ENCODE results near the gene TTI1.

The TTI1 gene

GRCh38 chr20:37958856-37959520 lies 74.3 kb downstream of the TTI1 start:
- DNase-seq, result no peak

DNA sequence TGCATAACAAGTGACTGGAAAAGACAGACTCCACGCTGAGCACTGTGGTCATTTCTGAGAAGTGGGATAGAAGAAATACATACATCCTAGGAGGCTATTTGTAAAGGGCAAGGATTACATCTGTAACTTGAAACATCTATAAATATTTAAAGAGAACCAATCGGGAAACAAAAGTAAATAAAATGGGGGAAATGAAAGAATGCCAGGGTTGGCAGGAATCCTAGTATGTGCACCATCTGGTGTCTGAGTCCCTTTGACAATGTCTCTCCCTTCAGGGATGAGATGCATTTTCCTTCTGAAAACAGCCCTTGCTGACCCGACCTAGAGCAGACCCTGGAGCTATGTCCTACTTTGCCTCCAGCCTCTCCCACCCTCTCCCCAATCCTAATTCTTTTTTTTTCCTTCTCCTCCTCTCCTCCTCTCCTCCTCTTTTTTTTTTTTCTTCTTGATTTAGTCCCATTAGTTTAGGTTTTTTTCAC lies 77.1 kb downstream of the TTI1 start:
- peak; percentile 55 for DNase-seq

GRCh38 chr20:37955511-37955910 lies 77.7 kb downstream of the TTI1 start:
- DNase-seq, result no peak

DNA sequence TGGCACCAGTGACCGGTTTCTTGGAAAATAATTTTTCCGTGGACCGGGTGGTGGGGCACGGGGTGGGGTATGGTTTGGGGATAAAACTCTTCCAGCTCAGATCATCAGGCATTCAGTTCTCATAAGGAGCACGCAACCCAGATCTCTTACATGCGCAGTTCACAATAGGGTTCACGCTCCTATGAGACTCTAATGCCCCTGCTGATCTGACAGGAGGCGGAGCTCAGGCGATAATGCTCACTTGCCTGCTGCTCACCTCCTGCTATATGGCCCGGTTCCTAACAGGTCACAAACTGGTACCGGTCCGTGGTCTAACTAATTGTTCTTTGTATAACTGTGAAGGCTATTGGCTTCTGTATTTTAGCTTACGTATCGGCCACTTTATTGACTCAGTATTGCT lies 78.6 kb downstream of the TTI1 start:
- DNase-seq, result no peak

GRCh38 chr20:37954190-37954589 lies 79.1 kb downstream of the TTI1 start:
- no peak for DNase-seq

GRCh38 chr20:37948956-37949355 lies 84.3 kb downstream of the TTI1 start:
- DNase-seq, result no peak

GRCh38 chr20:37947943-37948342 lies 85.3 kb downstream of the TTI1 start:
- no peak for DNase-seq

- DNase-seq, result no peak
These were observed 86.3 kb downstream of the TTI1 start for GRCh38 chr20:37946946-37947345.

- no peak for DNase-seq
These were observed 88.1 kb downstream of the TTI1 start for GRCh38 chr20:37945091-37945547.

DNA sequence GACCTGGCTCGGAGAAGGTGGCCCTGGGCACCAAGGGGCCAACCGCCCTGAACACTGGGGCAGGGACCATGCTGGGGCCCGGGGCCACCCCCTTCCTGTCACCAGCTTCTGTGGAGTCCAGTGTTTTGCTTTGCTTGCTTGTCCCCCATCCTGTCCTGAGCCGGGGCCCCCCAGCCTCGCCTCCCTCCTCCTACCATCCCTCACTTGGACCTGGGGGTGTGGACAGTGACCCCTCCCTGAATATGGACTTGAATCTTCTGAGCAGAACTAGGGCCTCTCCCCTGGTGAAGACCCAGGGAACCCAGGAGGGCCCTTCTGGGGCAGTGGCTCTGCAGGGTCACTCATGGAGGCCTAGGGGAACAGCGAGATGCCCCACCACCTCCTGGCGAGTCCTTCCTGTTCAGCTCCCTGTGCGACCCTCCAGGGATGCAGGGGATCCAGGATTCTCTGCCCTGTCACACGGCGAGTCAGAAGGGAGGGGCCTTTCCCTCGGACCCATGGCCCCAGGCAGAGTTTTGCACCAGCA lies 88.7 kb downstream of the TTI1 start:
- no peak for DNase-seq

- no peak for DNase-seq
These were observed 89.5 kb downstream of the TTI1 start for GRCh38 chr20:37943501-37944455.

- no peak for DNase-seq
These were observed 90.2 kb downstream of the TTI1 start for GRCh38 chr20:37943033-37943432.

- no peak for DNase-seq
These were observed 91.3 kb downstream of the TTI1 start for GRCh38 chr20:37941992-37942391.

DNA sequence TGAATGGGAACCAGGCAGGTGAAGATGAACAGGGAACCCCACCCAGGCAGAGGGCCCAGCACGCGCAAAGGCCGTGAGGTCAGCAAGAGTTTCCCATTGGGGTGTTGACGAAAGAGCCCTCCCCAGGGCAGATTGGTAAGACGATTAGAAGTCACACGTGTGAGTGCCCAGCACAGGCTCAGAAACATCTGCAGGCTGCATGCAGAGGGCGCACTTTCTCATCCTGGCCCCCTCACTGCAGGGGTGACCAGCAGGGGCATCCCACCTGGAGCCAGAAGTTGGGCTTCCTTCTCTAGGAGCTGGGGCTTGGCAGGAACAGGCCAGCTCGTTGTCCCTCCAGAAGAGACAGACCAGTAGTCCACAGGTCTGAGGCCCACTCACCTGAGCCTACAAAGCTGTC lies 91.9 kb downstream of the TTI1 start:
- no peak for DNase-seq

DNA sequence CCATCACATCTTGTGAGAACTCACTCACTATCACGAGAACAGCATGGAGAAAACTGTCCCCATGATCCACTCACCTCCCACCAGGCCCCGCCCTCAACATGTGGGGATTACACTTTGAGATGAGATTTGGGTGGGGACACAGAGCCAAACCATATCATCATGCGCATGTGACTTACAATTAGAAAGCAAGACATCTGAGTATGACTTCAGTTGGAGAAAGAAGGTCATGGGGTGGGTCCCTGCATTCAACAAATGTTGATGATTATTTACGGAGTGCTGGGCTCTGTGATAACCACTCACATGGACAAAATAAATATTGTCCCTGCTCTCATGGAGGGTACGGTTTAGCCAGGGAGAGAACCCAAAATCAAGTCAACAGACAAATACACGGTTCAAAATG lies 92.4 kb downstream of the TTI1 start:
- DNase-seq, result no peak

GRCh38 chr20:37939701-37940560 lies 93.3 kb downstream of the TTI1 start:
- DNase-seq, result peak; percentile 60

DNA sequence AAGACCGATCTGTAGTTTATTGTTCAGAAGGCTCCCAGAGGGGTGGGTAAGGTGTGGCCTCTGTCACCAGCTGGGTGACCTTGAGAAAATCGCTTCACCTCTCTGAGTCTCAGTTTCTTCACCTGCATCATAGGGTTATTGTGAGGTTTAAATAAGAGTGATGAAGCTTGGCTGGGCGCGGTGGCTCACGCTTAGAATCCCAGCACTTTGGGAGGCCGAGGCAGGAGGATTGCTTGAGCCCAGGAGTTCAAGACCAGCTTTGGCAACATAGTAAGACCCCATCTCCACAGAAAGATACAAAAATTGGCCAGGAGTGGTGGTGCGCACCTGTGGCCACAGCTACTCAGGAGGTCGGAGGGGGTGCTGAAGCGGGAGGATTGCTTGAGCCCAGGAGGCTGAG lies 94.3 kb downstream of the TTI1 start:
- DNase-seq, result no peak

DNA sequence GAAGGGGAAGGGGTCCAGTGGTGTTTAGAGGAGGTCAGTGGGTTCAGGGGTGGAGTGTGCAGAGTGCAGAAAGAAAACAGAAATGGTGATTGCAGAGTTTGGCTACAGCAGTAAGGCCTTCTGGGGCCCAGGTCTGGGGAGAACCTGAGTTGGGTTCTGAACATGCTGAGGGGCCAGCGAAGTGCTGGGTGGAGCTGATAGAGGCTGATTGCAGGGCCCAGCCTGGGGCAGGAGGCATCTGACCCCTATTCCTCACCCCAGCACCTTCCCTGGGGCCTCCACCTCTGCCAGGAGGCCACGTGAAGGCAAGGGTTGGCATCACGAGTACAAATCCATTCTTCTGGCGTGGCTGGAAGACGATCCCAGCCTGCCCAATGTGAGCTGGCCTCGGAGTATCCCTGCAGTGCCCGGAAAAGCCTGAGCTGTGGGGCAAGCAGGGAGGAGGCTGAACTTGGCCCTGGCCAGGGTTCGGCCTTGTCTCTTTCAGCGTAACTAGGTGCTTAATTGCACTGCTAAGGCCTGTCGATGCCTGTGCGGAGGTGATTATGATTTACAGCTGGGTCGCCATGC lies 95.0 kb downstream of the TTI1 start:
- no peak for DNase-seq

DNA sequence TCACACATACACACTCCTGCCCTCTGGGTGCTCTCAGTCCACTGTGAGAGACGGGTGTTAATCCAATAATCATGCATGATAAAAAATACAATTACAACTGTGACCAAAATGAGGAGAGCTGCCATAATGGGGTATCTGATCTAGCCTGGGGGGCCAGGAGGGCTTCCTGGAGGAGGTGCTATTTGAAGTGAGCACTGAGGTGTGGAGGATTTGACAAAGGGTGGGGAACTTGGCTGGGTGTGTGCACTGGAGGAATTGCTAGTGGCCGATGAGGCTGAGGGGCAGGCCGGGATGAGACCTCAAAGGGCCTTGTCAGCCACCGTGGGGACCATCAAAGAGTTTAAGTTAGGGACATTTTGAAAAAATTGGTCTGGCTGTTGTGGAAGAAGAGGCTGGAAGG lies 95.6 kb downstream of the TTI1 start:
- no peak for DNase-seq

DNA sequence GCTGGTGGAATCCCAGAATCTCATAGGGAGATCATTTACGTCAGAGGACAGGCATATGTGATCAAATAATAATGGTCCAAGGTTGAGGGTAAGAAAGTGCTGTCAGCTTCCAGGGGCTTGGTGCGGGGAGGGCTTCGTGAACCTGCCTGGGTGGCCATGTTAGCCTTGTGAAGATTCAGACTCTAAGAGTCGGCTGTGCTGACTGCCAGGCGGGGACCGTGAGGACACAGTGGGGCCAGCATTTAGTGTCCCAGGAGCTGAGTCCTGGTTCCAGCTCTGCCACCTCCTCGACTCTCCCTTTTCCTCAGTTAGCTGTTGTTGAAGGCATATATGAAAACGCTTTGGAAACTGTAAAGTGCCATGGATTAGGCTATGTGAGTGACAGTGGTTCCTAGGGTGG lies 96.8 kb downstream of the TTI1 start:
- no peak for DNase-seq

GRCh38 chr20:37936041-37936440 lies 97.2 kb downstream of the TTI1 start:
- no peak for DNase-seq

GRCh38 chr20:37935435-37935834 lies 97.8 kb downstream of the TTI1 start:
- DNase-seq, result no peak

All from NCI-H2171 (cell line).